HEK293 (cell line): ENCODE results near the gene SNX15.

ENCODE experiments used
- CTCF ChIA-PET: fragments of 350-600 bp; formaldehyde crosslinking; extraction: SDS; loops from one replicate; lab custom pipeline; 2021; ENCODE audit warnings: antibody characterized with exemption; lab: Yijun Ruan, JAX
- POLR2A ChIA-PET: fragments of 300-600 bp; formaldehyde crosslinking; extraction: SDS; loops from one replicate; lab custom pipeline; 2020; ENCODE audit warnings: antibody characterized with exemption, inconsistent platforms; lab: Yijun Ruan, JAX
- H3K27ac ChIP-seq: fragments of 200-500 bp; sonication (Bioruptor generic); 2 replicates; pipeline ENCODE4 v1.5.1; 2014; ENCODE audit warnings: low read depth, low read length, control low read depth, inconsistent platforms; ENCODE audit errors: extremely low read depth
- H3K36me3 ChIP-seq, 2 experiments: fragments of 200-500 bp in 1 of 2; sonication (Bioruptor generic) in 1 of 2; 1 replicate in 1 of 2; 2 replicates in 1 of 2; pipeline ENCODE4 v1.5.1; 2014 to 2017; ENCODE audit warnings: inconsistent platforms in 2 of 2, low read length in 2 of 2; ENCODE audit not compliant: control insufficient read depth in 2 of 2, insufficient read depth in 1 of 2
- H3K4me1 ChIP-seq: fragments of 200-500 bp; sonication (Bioruptor generic); 2 replicates; pipeline ENCODE4 v1.5.1; 2014; ENCODE audit warnings: mild to moderate bottlenecking, low read length, inconsistent platforms; ENCODE audit not compliant: control insufficient read depth, insufficient read depth
- H3K4me3 ChIP-seq: 2 replicates; pipeline ENCODE4 v1.5.1; 2011; ENCODE audit warnings: low read depth, mild to moderate bottlenecking, control low read depth, low read length, moderate library complexity
- H3K9me3 ChIP-seq: fragments of 200-500 bp; sonication (Bioruptor generic); 2 replicates; pipeline ENCODE4 v1.5.1; 2014; ENCODE audit warnings: low read depth, low read length, inconsistent platforms; ENCODE audit not compliant: control insufficient read depth, insufficient read depth
- KLF16 ChIP-seq: fragments of 450-650 bp; formaldehyde crosslinking; IDR thresholded peaks from 2 replicates; pipeline ENCODE4 v1.5.1; 2017; ENCODE audit warnings: missing biosample characterization, missing genetic modification characterization
- KLF8 ChIP-seq: fragments of 450-650 bp; formaldehyde crosslinking; IDR thresholded peaks from 2 replicates; pipeline ENCODE4 v1.5.1; 2016; ENCODE audit warnings: missing biosample characterization, missing genetic modification characterization
- REST ChIP-seq: fragments of 450-650 bp; formaldehyde crosslinking; IDR thresholded peaks from 2 replicates; pipeline ENCODE4 v1.5.1; 2016; ENCODE audit warnings: missing biosample characterization, missing genetic modification characterization
- ZBTB7A ChIP-seq: fragments of 450-650 bp; formaldehyde crosslinking; IDR thresholded peaks from 2 replicates; pipeline ENCODE4 v1.5.1; 2016; ENCODE audit warnings: low read depth, missing biosample characterization, missing genetic modification characterization
- ZFP69B ChIP-seq: fragments of 450-650 bp; formaldehyde crosslinking; IDR thresholded peaks from 2 replicates; pipeline ENCODE4 v1.5.1; 2016; ENCODE audit warnings: missing biosample characterization, missing genetic modification characterization
- ZNF148 ChIP-seq: fragments of 450-650 bp; formaldehyde crosslinking; IDR thresholded peaks from 2 replicates; pipeline ENCODE4 v1.5.0; 2017; ENCODE audit warnings: missing biosample characterization, missing genetic modification characterization, borderline replicate concordance
- ZNF157 ChIP-seq: fragments of 450-650 bp; formaldehyde crosslinking; IDR thresholded peaks from 2 replicates; pipeline ENCODE4 v1.5.1; 2016; ENCODE audit warnings: missing biosample characterization, missing genetic modification characterization
- ZNF274 ChIP-seq, 2 experiments: fragments of 200-500 bp in 1 of 2; fragments of 450-650 bp in 1 of 2; sonication (Bioruptor generic) in 1 of 2; formaldehyde crosslinking in 1 of 2; IDR thresholded peaks; 2 replicates each; pipeline versions ENCODE4 v1.5.1 to v1.6.1; 2014 to 2016; ENCODE audit warnings: borderline replicate concordance in 1 of 2, inconsistent platforms in 1 of 2, low read length in 1 of 2, missing biosample characterization in 1 of 2, missing genetic modification characterization in 1 of 2
- ZNF350 ChIP-seq: fragments of 450-650 bp; formaldehyde crosslinking; IDR thresholded peaks from 2 replicates; pipeline ENCODE4 v1.5.0; 2017; ENCODE audit warnings: missing biosample characterization, mild to moderate bottlenecking, missing genetic modification characterization
- ZNF48 ChIP-seq: fragments of 450-650 bp; formaldehyde crosslinking; IDR thresholded peaks from 2 replicates; pipeline ENCODE4 v1.5.1; 2016; ENCODE audit warnings: missing biosample characterization, missing genetic modification characterization
- ZNF548 ChIP-seq: fragments of 450-650 bp; formaldehyde crosslinking; IDR thresholded peaks from 2 replicates; pipeline ENCODE4 v1.5.1; 2016; ENCODE audit warnings: missing biosample characterization, missing genetic modification characterization
- ZNF571 ChIP-seq: fragments of 450-650 bp; formaldehyde crosslinking; IDR thresholded peaks from 2 replicates; pipeline ENCODE4 v1.5.0; 2017; ENCODE audit warnings: missing biosample characterization, missing genetic modification characterization
- ZNF664 ChIP-seq: fragments of 450-650 bp; formaldehyde crosslinking; IDR thresholded peaks from 2 replicates; pipeline ENCODE4 v1.5.1; 2016; ENCODE audit warnings: missing biosample characterization, missing genetic modification characterization
- ZNF701 ChIP-seq: fragments of 450-650 bp; formaldehyde crosslinking; IDR thresholded peaks from 2 replicates; pipeline ENCODE4 v1.5.1; 2016; ENCODE audit warnings: missing biosample characterization, missing genetic modification characterization
- TF ChIP-seq, protein P1 (sequence below): fragments of 450-650 bp; formaldehyde crosslinking; IDR thresholded peaks from 2 replicates; pipeline ENCODE4 v1.5.1; 2016; ENCODE audit warnings: missing biosample characterization, missing genetic modification characterization
- TF ChIP-seq, protein P2 (sequence below): fragments of 450-650 bp; formaldehyde crosslinking; optimal IDR thresholded peaks from 2 replicates; pipeline ENCODE3; 2016; ENCODE audit warnings: missing biosample characterization, mild to moderate bottlenecking, missing genetic modification characterization

Gene SNX15

DNA sequence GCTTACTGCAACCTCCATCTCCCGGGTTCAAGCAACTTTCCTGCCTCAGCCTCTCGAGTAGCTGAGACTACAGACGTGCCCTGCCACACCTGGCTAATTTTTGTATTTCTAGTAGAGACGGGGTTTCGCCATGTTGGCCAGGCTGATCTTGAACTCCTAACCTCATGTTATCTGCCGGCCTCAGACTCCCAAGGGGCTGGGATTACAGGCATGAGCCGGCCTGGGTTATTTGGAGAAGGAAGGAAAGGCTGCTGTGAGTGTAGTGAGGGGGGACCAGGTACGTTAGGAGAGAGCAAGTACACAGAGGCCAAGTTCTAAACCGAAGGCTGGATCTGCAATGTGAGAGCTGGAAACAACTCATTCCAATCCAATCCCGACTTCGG lies 30.9 kb upstream of the SNX15 start:
- Histone ChIP-seq H3K4me1 (no peaks in the 10 kb centered on the region), H3K36me3 (no peaks in the 10 kb centered on the region), H3K4me3 (no peak overlapping the region), H3K27ac (no peak overlapping the region), H3K9me3 (no peaks in the 10 kb centered on the region)
- TF ChIP-seq ZNF548 (tag by site-specific recombination), result no peak
- no peak for TF ChIP-seq ZNF701 (tag by site-specific recombination)
- TF ChIP-seq ZFP69B (tag by site-specific recombination), result no peak
- TF ChIP-seq ZNF48 (tag by site-specific recombination), result no peak
- no peak for TF ChIP-seq ZNF571 (tag by site-specific recombination)
- no peak for TF ChIP-seq KLF16 (tag by site-specific recombination)
- TF ChIP-seq, protein P1, sequence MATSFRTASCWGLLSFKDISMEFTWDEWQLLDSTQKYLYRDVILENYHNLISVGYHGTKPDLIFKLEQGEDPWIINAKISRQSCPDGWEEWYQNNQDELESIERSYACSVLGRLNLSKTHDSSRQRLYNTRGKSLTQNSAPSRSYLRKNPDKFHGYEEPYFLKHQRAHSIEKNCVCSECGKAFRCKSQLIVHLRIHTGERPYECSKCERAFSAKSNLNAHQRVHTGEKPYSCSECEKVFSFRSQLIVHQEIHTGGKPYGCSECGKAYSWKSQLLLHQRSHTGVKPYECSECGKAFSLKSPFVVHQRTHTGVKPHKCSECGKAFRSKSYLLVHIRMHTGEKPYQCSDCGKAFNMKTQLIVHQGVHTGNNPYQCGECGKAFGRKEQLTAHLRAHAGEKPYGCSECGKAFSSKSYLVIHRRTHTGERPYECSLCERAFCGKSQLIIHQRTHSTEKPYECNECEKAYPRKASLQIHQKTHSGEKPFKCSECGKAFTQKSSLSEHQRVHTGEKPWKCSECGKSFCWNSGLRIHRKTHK (tag by site-specific recombination), result no peak
- no peak for TF ChIP-seq ZNF157 (tag by site-specific recombination)
- TF ChIP-seq ZNF350 (tag by site-specific recombination), result no peak
- no peak for TF ChIP-seq KLF8 (tag by site-specific recombination)
- no peak for TF ChIP-seq ZNF664 (tag by site-specific recombination)
- TF ChIP-seq REST (tag by site-specific recombination), result no peak
- TF ChIP-seq ZBTB7A (tag by site-specific recombination), result no peak
- no peak for TF ChIP-seq ZNF274 (IDR thresholded peaks at IDR 0.05; ENCODE audit: low read length)
- TF ChIP-seq ZNF274 (tag by site-specific recombination; IDR thresholded peaks at IDR 0.05; ENCODE audit: borderline replicate concordance), result no peak
- TF ChIP-seq, protein P2, sequence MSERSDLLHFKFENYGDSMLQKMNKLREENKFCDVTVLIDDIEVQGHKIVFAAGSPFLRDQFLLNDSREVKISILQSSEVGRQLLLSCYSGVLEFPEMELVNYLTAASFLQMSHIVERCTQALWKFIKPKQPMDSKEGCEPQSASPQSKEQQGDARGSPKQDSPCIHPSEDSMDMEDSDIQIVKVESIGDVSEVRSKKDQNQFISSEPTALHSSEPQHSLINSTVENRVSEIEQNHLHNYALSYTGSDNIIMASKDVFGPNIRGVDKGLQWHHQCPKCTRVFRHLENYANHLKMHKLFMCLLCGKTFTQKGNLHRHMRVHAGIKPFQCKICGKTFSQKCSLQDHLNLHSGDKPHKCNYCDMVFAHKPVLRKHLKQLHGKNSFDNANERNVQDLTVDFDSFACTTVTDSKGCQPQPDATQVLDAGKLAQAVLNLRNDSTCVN (tag by site-specific recombination), result no peak
- TF ChIP-seq ZNF148 (tag by site-specific recombination), result no peak
- CTCF ChIA-PET, result interaction anchor here (0.5 to 3.7 kb wide), 13 partner anchors 17 to 193 kb away, joined by 3 to 15 read pairs (median 4); partner anchors contain the start of genes ARL2, CDC42BPG and MAP4K2
- POLR2A ChIA-PET, result interaction anchor here (0.6 to 1.7 kb wide), 4 partner anchors 11 to 1483 kb away, joined by 3 to 4 read pairs (median 3); partner anchors contain the start of genes PPP2R5B and ZNHIT2
